SK-N-SH treated with all-trans-retinoic acid at 6 μM for 48 hours (cell line): Measurements from ENCODE around the gene CLCNKA.

Source experiments
- ESRRG ChIP-seq: fragments of 250-450 bp; sonication (Bioruptor Pico); IDR thresholded peaks from 2 replicates; pipeline ENCODE4 v1.6.1; 2021; ENCODE audit warnings: mild to moderate bottlenecking
- GLIS3 ChIP-seq: fragments of 250-450 bp; sonication (Bioruptor Pico); IDR thresholded peaks from 2 replicates; pipeline ENCODE4 v1.5.0; 2020; ENCODE audit warnings: mild to moderate bottlenecking, moderate library complexity
- PATZ1 ChIP-seq: fragments of 250-450 bp; sonication (Bioruptor Pico); IDR thresholded peaks from 2 replicates; pipeline ENCODE4 v1.8.0; 2020; ENCODE audit warnings: mild to moderate bottlenecking, moderate library complexity, borderline replicate concordance
- PPARA ChIP-seq: fragments of 250-450 bp; sonication (Bioruptor Pico); IDR thresholded peaks from 2 replicates; pipeline ENCODE4 v1.5.0; 2020; ENCODE audit warnings: mild to moderate bottlenecking, borderline replicate concordance
- ZFP30 ChIP-seq: fragments of 450-650 bp; formaldehyde crosslinking; IDR thresholded peaks from 2 replicates; pipeline ENCODE4 v1.5.0; 2022; ENCODE audit warnings: mild to moderate bottlenecking, moderate library complexity

GRCh38 chr1:16043950-16044349, 22.1 kb downstream of the CLCNKA start:
- TF ChIP-seq GLIS3 (CRISPR knock-in tag) (no peak), ESRRG (no peak), PATZ1 (CRISPR knock-in tag) (no peak), PPARA (CRISPR knock-in tag) (no peak), ZFP30 (no peak)
